Activated T-cell treated with anti-CD3 and anti-CD28 coated beads, Interleukin-2, amount 50 U/mL, for 1 hour (primary cell): ENCODE results near the gene SLC44A2.
"Not testable (repeated sequence)": the region's sequence is repeated elsewhere in the genome, so short reads cannot be mapped to it uniquely, and the experiment has no call there.

Experiments used
- DNase-seq: peaks from one replicate; pipeline ENCODE4 v3.0.0-alpha.2; 2020

SLC44A2 gene

GRCh38 chr19:10653732-10654609 lies 28.6 kb downstream of the SLC44A2 start, which contains the start of gene ILF3:
TSS of gene ILF3 (plus strand) at chr19:10654346. CDS start at chr19:10670606, 16,260 bp downstream.
- peak; percentile 99 for DNase-seq

GRCh38 chr19:10654610-10655456 lies 29.5 kb downstream of the SLC44A2 start:
- DNase-seq: no peak

DNA sequence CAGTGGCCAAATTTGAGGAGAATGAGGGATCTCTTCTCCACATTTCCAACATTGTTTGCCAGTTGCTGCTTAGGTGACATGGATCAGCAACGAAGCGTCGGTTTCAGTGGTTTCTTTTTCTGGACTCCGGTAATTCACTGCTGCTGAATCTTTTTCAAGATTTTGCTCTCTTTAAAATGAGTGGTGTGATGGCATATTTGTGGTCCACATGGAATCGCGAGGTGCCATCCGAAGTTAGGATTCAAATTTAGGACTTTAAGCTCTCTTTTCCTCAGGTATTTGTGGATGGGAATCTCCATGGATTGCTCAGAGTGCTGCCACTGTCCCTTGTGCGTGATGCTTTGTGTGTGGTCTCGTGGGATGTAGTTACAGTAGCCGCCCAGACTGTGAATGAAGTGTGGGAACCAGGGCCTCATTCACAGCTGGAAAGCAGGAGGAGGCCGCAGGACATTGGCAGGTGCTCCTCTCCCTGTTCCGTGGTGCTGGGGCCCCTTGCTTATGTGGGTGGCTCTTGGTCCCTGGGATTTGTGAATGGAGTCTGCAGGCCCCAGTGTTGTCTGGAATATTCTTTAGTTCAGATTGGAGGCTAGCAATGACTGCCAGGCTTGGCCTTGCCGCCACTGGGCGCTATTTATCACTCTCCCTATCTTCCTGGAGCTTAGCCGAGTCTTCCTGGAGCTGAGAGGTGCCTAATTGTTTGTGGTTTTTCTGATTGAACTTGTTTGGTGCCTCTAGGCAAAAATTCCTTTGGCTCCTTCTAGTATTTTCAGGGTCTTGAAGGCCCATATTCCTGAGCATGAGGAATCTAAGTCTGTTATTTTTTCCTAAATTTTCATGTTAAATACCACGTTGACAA lies 30.3 kb downstream of the SLC44A2 start:
- no peak for DNase-seq

DNA sequence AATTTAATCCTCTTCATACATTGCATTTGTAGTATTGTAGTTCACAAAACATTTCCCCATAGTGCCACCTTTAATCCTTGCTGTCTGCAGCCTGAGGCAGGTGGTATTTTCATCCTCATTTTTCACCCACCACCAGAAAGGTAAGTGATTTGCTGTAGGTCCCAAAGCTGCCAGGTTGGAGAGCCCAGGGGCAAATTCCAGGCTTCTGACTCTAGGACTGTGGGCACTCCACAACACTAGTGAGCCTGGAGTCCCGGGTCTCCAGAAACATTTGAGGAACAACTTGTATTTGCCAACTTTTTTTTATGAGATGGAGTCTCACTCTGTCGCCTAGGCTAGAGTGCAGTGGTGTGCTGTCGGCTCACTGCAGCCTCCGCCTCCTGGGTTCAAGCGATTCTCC lies 35.0 kb downstream of the SLC44A2 start:
- DNase-seq: no peak

DNA sequence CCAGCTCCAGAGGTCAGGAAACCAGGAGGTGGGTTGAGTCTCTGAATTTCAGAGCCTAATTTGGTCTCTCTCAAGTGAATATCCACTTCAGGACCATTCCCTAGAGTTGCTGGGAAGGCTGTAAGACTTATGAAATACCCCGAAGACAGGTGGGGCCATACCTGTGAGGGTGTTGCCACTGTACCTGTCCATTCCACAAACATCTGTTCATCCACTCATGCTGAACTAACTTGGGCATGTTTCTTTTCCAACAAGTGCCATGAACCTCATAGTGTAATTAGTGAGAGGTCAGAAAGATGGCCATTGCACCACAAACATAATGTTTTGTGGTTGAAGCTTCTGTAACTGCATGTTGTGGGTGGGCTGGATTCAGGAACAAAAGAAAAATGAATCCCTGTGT lies 36.6 kb downstream of the SLC44A2 start:
- DNase-seq: no peak

DNA sequence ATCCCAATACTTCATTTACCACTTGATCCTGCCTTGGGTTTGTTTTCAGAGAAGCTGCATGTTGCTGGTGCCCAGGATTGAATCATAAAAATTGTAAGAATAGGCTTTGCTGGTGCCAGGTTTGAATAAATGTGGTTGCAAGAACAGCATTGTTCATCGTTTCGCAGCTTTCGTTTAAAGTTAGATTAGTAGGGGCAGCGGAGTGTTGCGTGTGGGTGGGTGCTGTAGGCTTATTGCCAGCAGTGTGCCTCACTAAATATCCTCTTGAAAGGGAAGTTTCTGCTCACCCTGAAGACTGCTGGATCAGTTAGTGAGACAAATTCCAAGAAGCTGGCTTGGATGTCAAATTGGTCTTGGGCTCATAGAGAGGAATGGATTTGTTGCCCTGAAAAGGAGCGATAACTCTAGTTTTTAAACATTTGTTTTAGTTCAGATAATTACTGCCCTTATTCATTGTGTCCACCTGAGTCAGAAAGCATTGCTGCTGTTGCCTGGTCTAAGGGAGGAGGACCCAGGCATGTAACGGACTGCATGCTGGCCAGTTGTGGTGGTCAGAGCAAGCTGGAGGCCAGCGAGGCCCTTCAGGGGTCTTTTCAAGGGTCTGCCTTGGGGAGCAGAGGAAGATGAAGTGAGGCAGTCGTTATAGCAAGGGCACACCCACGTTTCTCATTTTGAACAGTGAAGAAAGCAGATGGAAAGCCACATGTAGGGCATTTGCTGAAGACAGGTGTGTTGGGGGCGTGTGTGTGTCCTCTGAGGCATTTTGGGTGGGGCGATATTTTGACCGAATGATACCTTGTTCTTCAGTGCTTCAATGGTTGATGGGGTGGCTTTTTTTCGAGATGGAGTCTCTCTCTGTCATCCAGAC lies 37.3 kb downstream of the SLC44A2 start:
- DNase-seq: no peak

GRCh38 chr19:10663252-10663563 lies 37.9 kb downstream of the SLC44A2 start:
- not testable (repeated sequence) for DNase-seq

- DNase-seq: no peak
Observed at GRCh38 chr19:10667867-10668266, 42.5 kb downstream of the SLC44A2 start.

DNA sequence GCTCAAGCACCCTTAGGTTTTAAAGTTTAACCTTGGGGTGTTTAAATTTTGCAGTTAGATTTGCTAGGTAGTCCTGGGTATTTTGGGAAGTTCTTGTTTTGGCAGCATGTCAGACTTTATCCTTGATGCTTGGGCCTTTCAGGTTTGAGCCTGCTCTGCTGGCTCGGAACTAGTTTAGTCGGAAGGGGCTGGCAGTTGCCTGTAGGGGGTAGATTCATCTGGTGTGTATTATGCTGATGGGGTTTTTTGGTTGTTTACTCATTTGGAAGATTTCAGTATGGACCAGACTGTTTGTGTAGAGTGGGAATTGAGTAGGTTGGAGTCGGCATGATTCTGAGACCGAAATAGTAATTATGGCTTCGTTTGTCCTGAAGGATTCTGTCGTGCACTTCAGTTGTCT lies 43.9 kb downstream of the SLC44A2 start:
- no peak for DNase-seq

GRCh38 chr19:10670182-10670581 lies 44.8 kb downstream of the SLC44A2 start:
- no peak for DNase-seq

DNA sequence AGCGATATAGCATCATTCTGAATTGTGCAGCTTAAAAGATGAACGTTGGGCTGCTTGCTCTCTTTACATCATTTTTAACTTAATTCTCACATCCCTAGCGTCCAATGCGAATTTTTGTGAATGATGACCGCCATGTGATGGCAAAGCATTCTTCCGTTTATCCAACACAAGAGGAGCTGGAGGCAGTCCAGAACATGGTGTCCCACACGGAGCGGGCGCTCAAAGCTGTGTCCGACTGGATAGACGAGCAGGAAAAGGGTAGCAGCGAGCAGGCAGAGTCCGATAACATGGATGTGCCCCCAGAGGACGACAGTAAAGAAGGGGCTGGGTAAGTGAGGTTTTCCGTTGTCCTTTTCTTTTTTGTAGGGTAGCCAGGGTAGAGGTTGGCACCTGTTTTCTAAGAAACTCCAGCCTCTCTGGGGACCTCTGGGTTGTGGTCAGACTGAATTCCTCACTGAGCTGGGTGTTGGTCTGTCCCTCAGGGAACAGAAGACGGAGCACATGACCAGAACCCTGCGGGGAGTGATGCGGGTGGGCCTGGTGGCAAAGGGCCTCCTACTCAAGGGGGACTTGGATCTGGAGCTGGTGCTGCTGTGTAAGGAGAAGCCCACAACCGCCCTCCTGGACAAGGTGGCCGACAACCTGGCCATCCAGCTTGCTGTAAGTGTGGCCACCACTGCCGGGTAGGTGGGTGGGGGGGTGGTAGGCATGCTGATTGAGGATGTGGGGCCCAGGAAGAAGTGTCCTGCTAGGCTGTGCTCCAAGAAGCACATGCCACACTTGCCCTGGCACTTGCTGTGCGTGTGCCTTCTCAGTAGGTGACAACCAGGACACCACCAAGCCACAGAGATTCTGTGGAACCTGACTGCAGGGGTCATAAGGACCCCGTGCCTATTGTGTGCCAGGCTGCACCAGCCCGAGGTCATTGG lies 45.8 kb downstream of the SLC44A2 start:
- no peak for DNase-seq

- not testable (repeated sequence) for DNase-seq
Observed at GRCh38 chr19:10671922-10672321, 46.6 kb downstream of the SLC44A2 start.

GRCh38 chr19:10675214-10675613 lies 49.9 kb downstream of the SLC44A2 start:
- not testable (repeated sequence) for DNase-seq

DNA sequence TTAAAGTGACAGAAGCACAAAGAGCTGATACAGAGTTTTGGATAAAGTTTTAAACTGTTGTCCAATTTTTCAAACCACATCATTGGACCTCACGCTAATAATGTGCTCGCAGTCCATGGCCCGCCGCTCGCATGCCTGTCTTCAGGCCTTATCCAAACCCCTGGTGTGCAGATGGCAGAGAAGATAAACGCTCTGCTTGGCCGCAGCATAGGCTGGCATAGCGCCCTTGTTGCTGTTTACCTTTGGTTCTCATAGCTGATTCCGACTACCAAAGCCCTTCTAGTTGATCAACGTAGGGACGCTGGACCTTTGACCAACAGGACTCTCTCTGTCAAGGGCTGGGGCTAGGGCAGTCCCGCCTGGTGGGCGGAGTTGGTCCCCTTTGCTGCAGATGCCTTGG lies 52.4 kb downstream of the SLC44A2 start:
- no peak for DNase-seq

DNA sequence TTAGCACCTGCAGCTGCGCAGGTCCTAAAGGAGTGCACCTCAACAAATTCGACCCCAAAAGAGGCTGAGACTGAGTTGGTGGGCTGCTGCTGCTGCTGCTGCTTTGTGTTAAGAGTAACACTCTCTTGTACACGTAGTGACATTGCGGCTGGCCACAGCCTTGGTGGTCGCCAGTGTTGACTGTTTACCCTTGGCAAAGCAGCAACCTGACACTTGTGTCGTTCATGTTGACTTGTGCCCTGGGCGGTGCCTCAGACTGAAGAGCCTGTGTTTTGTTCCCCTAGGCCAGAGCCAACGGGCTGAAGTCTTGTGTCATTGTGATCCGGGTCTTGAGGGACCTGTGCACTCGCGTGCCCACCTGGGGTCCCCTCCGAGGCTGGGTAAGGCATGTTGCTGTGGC lies 53.5 kb downstream of the SLC44A2 start:
- no peak for DNase-seq

- DNase-seq: no peak
Observed at GRCh38 chr19:10679743-10680142, 54.4 kb downstream of the SLC44A2 start.

- DNase-seq: no peak
Observed at GRCh38 chr19:10680545-10681135, 55.3 kb downstream of the SLC44A2 start.

- no peak for DNase-seq
Observed at GRCh38 chr19:10681658-10682057, 56.3 kb downstream of the SLC44A2 start.

DNA sequence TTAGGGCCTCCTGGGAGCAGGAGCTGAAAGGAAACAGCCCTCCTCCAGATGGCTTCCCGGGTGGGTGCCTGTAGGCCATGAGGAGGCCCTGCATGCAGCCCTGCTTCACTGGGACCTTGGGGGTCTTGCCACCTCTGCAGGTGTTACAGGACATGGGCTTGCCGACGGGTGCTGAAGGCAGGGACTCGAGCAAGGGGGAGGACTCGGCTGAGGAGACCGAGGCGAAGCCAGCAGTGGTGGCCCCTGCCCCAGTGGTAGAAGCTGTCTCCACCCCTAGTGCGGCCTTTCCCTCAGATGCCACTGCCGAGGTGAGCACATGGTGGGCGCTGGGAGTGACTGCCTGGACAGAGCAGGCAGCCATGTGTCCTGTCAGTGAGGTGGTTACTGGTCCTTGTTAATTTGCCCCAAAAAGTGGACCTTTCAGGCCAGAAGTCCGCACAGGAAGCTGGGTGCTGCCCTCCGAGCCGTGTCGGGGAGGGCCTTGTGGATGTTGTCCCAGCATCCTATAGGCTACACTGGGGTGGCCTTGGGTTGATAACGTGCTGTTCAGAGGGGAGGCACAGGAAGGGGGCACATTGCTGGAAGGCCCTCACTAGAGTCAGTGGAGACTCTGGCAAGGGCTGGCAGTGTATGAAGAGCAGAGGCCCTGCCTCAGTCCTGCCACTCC lies 57.2 kb downstream of the SLC44A2 start:
- DNase-seq: no peak

GRCh38 chr19:10683064-10683426 lies 57.7 kb downstream of the SLC44A2 start:
- no peak for DNase-seq
